CD4-positive, alpha-beta memory T cell (primary cell): ENCODE measurements around the gene PRDM2. TPM values are rescaled to one million over a fixed set of nuclear protein-coding genes. Genes with fewer than 3 reads are reported as not detected.

ENCODE experiments used
- CTCF ChIA-PET: fragments of 350-600 bp; sonication (Branson Sonifier 250); formaldehyde crosslinking; loops from one replicate; lab custom pipeline; 2021; ENCODE audit warnings: inconsistent platforms; ENCODE audit not compliant: partially characterized antibody; lab: Charles Lee
- POLR2A ChIA-PET: fragments of 350-600 bp; sonication (Branson Sonifier 250); formaldehyde crosslinking; loops from one replicate; lab custom pipeline; 2021; ENCODE audit not compliant: partially characterized antibody; lab: Charles Lee
- DNase-seq, 5 donors: peaks; one replicate each; pipeline versions ENCODE4 v3.0.0 to v3.0.0-alpha.2; 2020 to 2022; ENCODE audit warnings: mixed read lengths in 1 of 5
- H3K27ac ChIP-seq: one replicate; pipeline ENCODE4 v1.7.0; 2013; ENCODE audit warnings: low read depth, low read length
- H3K27me3 ChIP-seq: 2 replicates; pipeline ENCODE4 v1.7.0; 2013; ENCODE audit warnings: mild to moderate bottlenecking, low read length, moderate library complexity; ENCODE audit not compliant: insufficient read depth
- H3K36me3 ChIP-seq: 2 replicates; pipeline ENCODE4 v1.7.0; 2013; ENCODE audit warnings: mild to moderate bottlenecking, low read length, moderate library complexity; ENCODE audit not compliant: insufficient read depth
- H3K4me1 ChIP-seq: 2 replicates; pipeline ENCODE4 v1.7.0; 2013; ENCODE audit warnings: mild to moderate bottlenecking, low read length, moderate library complexity; ENCODE audit not compliant: insufficient read depth
- H3K4me3 ChIP-seq, 2 donors: one replicate each; pipeline ENCODE4 v1.7.0; 2013; ENCODE audit warnings: low read length in 2 of 2, mild to moderate bottlenecking in 1 of 2
- H3K9me3 ChIP-seq, 2 donors: one replicate each; pipeline ENCODE4 v1.7.0; 2013; ENCODE audit warnings: low read length in 2 of 2, control low read depth in 1 of 2; ENCODE audit not compliant: control insufficient read depth in 1 of 2
- H3K27ac Mint-ChIP-seq, 7 donors: one replicate each; pipeline ENCODE4 v1.8.0; 2020 to 2021; ENCODE audit warnings: mixed read lengths in 7 of 7, mild to moderate bottlenecking in 6 of 7, inconsistent platforms in 3 of 7, moderate library complexity in 3 of 7
- H3K27me3 Mint-ChIP-seq, 2 donors: one replicate each; pipeline ENCODE4 v1.8.0; 2020 to 2021; ENCODE audit warnings: mixed read lengths in 2 of 2
- H3K36me3 Mint-ChIP-seq, 2 donors: one replicate each; pipeline ENCODE4 v1.8.0; 2020 to 2021; ENCODE audit warnings: mixed read lengths in 2 of 2, inconsistent platforms in 1 of 2, mild to moderate bottlenecking in 1 of 2
- H3K4me1 Mint-ChIP-seq, 4 donors: one replicate each; pipeline ENCODE4 v1.8.0; 2020 to 2021; ENCODE audit warnings: mixed read lengths in 4 of 4, mild to moderate bottlenecking in 1 of 4
- H3K4me3 Mint-ChIP-seq, 8 donors: one replicate each; pipeline ENCODE4 v1.8.0; 2020 to 2021; ENCODE audit warnings: mixed read lengths in 8 of 8, mild to moderate bottlenecking in 7 of 8, moderate library complexity in 6 of 8, inconsistent platforms in 3 of 8
- H3K9me3 Mint-ChIP-seq, 8 donors: one replicate each; pipeline ENCODE4 v1.8.0; 2020 to 2021; ENCODE audit warnings: mixed read lengths in 8 of 8, mild to moderate bottlenecking in 5 of 8, inconsistent platforms in 3 of 8, moderate library complexity in 1 of 8
- intact Hi-C: fragments of 100-400 bp; cut with micrococcal nuclease; formaldehyde crosslinking; loops from one replicate; pipeline ENCODE4 v1.15.1; 2023
- polyA plus RNA-seq, 2 donors: library from polyadenylated mRNA; unstranded; fragments of 300-500 nt; fragmentation: Illumina TruSeq; gene quantifications; one replicate each; pipeline ENCODE4 v1.2.3, GENCODE V29; 2021
- total RNA-seq, 2 experiments: library from RNA; stranded (reverse); gene quantifications; one replicate each; pipeline ENCODE4 v1.2.3, GENCODE V29; 2021

PRDM2 gene
- 100 to 1,000 TPM; 113 to 118 TPM for total RNA-seq
- polyA plus RNA-seq = 10 to 100 TPM in 1 of 2 donors, 1 to 10 TPM in 1; 6.7 to 23.5 TPM

- peaks cover 37 to 60% (median 43%) of the 10 kb centered on the region in 4 donors for H3K4me1 Mint-ChIP-seq
- DNase-seq = peak; percentile 55 to 78 (median 74)
- H3K9me3 Mint-ChIP-seq = peaks cover 0 to 4% (median 0%) of the 10 kb centered on the region in 8 donors
- H3K4me3 Mint-ChIP-seq = peak within 1 kb of the TSS; percentile 95 to 99 (median 98)
- Histone ChIP-seq H3K27ac (peak within 1 kb of the TSS; percentile 92), H3K27me3 (no peaks in the 10 kb centered on the region), H3K9me3 (no peaks in the 10 kb centered on the region), H3K36me3 (no peaks in the 10 kb centered on the region), H3K4me1 (peaks cover 44% of the 10 kb centered on the region), H3K4me3 (peak within 1 kb of the TSS; percentile 87 to 90)
- ChIA-PET POLR2A (interaction anchor here (0.8 to 6.9 kb wide), 9 partner anchors 11 to 49 kb away, joined by 3 to 61 read pairs (median 6); no protein-coding TSS in a partner anchor), CTCF (interaction anchor here (0.7 to 1.9 kb wide), 4 partner anchors 26 to 33 kb away, joined by 3 to 7 read pairs (median 4); no protein-coding TSS in a partner anchor)
- H3K27ac Mint-ChIP-seq = peak within 1 kb of the TSS; percentile 98 to 100 (median 100)
- H3K36me3 Mint-ChIP-seq = peaks cover 0 to 21% of the 10 kb centered on the region in 2 donors
- intact Hi-C loops = loop anchor here (1.0 kb wide), 1 partner anchor 31 kb away; no protein-coding TSS in a partner anchor
- peaks cover 0 to 4% of the 10 kb centered on the region in 2 donors for H3K27me3 Mint-ChIP-seq
These were observed at the start of gene PRDM2 for GRCh38 chr1:13699936-13700520. Gene PRDM2 (plus strand): TSS chr1:13700188. CDS start chr1:13715606, 15,418 bp downstream.

- Mint-ChIP-seq H3K27me3 (peaks cover 7 to 11% of the 10 kb centered on the region in 2 donors), H3K27ac (no peak overlapping the region), H3K4me1 (no peaks in the 10 kb centered on the region), H3K4me3 (no peak overlapping the region), H3K9me3 (peaks cover 0 to 7% (median 1%) of the 10 kb centered on the region in 8 donors), H3K36me3 (no peaks in the 10 kb centered on the region)
- Histone ChIP-seq H3K4me1 (no peaks in the 10 kb centered on the region), H3K27ac (no peak overlapping the region), H3K27me3 (no peaks in the 10 kb centered on the region), H3K9me3 (no peaks in the 10 kb centered on the region), H3K4me3 (no peak overlapping the region), H3K36me3 (no peaks in the 10 kb centered on the region)
- intact Hi-C loops = no loop called here
- ChIA-PET POLR2A (no interaction called here), CTCF (no interaction called here)
- DNase-seq = no peak
These were observed 48.7 kb upstream of the PRDM2 start for GRCh38 chr1:13651279-13651678.

GRCh38 chr1:13652238-13652637 lies 47.8 kb upstream of the PRDM2 start:
- Histone ChIP-seq H3K27me3 (no peaks in the 10 kb centered on the region), H3K27ac (no peak overlapping the region), H3K36me3 (no peaks in the 10 kb centered on the region), H3K4me3 (no peak overlapping the region), H3K9me3 (no peaks in the 10 kb centered on the region), H3K4me1 (no peaks in the 10 kb centered on the region)
- Mint-ChIP-seq H3K4me1 (no peaks in the 10 kb centered on the region), H3K9me3 (peaks cover 0 to 7% (median 1%) of the 10 kb centered on the region in 8 donors), H3K36me3 (no peaks in the 10 kb centered on the region), H3K4me3 (no peak overlapping the region), H3K27me3 (peaks cover 8 to 13% of the 10 kb centered on the region in 2 donors), H3K27ac (no peak overlapping the region)
- no peak for DNase-seq
- ChIA-PET POLR2A (no interaction called here), CTCF (no interaction called here)
- intact Hi-C loops = no loop called here

- H3K36me3 Mint-ChIP-seq = peaks cover 0 to 4% of the 10 kb centered on the region in 2 donors
- no peaks in the 10 kb centered on the region for H3K9me3 ChIP-seq
- H3K9me3 Mint-ChIP-seq = peaks cover 0 to 6% (median 3%) of the 10 kb centered on the region in 8 donors
- no peaks in the 10 kb centered on the region for H3K4me1 ChIP-seq
- H3K27me3 Mint-ChIP-seq = peaks cover 2 to 5% of the 10 kb centered on the region in 2 donors
- no peaks in the 10 kb centered on the region for H3K36me3 ChIP-seq
- H3K27me3 ChIP-seq = no peaks in the 10 kb centered on the region
- no peak overlapping the region for H3K27ac ChIP-seq
- H3K4me1 Mint-ChIP-seq = peaks cover 2 to 8% (median 4%) of the 10 kb centered on the region in 4 donors
- no peak overlapping the region for H3K4me3 Mint-ChIP-seq
- no peak overlapping the region for H3K27ac Mint-ChIP-seq
- intact Hi-C loops = no loop called here
- DNase-seq = no peak
- ChIA-PET CTCF (no interaction called here), POLR2A (no interaction called here)
- no peak overlapping the region for H3K4me3 ChIP-seq
These were observed 38.4 kb upstream of the PRDM2 start for GRCh38 chr1:13661539-13661938.

GRCh38 chr1:13662493-13662892 lies 37.5 kb upstream of the PRDM2 start:
- intact Hi-C loops = no loop called here
- CTCF ChIA-PET = interaction anchor here (0.8 to 1.6 kb wide), 5 partner anchors 16 to 297 kb away, joined by 3 to 6 read pairs (median 3); no protein-coding TSS in a partner anchor

GRCh38 chr1:13663969-13664368 lies 36.0 kb upstream of the PRDM2 start:
- Mint-ChIP-seq H3K27me3 (peaks cover 2 to 5% of the 10 kb centered on the region in 2 donors), H3K4me3 (no peak overlapping the region), H3K4me1 (peaks cover 2 to 8% (median 4%) of the 10 kb centered on the region in 4 donors), H3K36me3 (peaks cover 0 to 4% of the 10 kb centered on the region in 2 donors), H3K27ac (no peak overlapping the region), H3K9me3 (peaks cover 0 to 6% (median 3%) of the 10 kb centered on the region in 8 donors)
- no peak overlapping the region for H3K27ac ChIP-seq
- no peak for DNase-seq
- H3K27me3 ChIP-seq = no peaks in the 10 kb centered on the region
- no peak overlapping the region for H3K4me3 ChIP-seq
- CTCF ChIA-PET = interaction anchor here (0.9 to 5.0 kb wide), 7 partner anchors 61 to 301 kb away, joined by 3 to 39 read pairs (median 6); no protein-coding TSS in a partner anchor
- H3K36me3 ChIP-seq = no peaks in the 10 kb centered on the region
- intact Hi-C loops = no loop called here
- POLR2A ChIA-PET = no interaction called here
- no peaks in the 10 kb centered on the region for H3K4me1 ChIP-seq
- H3K9me3 ChIP-seq = no peaks in the 10 kb centered on the region

More at GRCh38 chr1:13662493-13662892, 37.5 kb upstream of the PRDM2 start:
- Mint-ChIP-seq H3K27me3 (peaks cover 2 to 5% of the 10 kb centered on the region in 2 donors), H3K4me3 (no peak overlapping the region), H3K27ac (no peak overlapping the region), H3K36me3 (peaks cover 0 to 4% of the 10 kb centered on the region in 2 donors), H3K4me1 (peaks cover 2 to 8% (median 4%) of the 10 kb centered on the region in 4 donors), H3K9me3 (peaks cover 0 to 6% (median 3%) of the 10 kb centered on the region in 8 donors)
- POLR2A ChIA-PET = no interaction called here
- no peaks in the 10 kb centered on the region for H3K9me3 ChIP-seq
- no peak for DNase-seq
- H3K4me3 ChIP-seq = no peak overlapping the region
- H3K27ac ChIP-seq = no peak overlapping the region
- H3K4me1 ChIP-seq = no peaks in the 10 kb centered on the region
- no peaks in the 10 kb centered on the region for H3K27me3 ChIP-seq
- H3K36me3 ChIP-seq = no peaks in the 10 kb centered on the region

- Histone ChIP-seq H3K27ac (no peak overlapping the region), H3K4me3 (no peak overlapping the region), H3K4me1 (no peaks in the 10 kb centered on the region), H3K27me3 (no peaks in the 10 kb centered on the region), H3K36me3 (no peaks in the 10 kb centered on the region), H3K9me3 (no peaks in the 10 kb centered on the region)
- no peak overlapping the region for H3K4me3 Mint-ChIP-seq
- POLR2A ChIA-PET = no interaction called here
- peaks cover 2 to 8% (median 4%) of the 10 kb centered on the region in 4 donors for H3K4me1 Mint-ChIP-seq
- DNase-seq = no peak
- CTCF ChIA-PET = interaction anchor here (0.9 to 5.0 kb wide), 8 partner anchors 61 to 301 kb away, joined by 3 to 39 read pairs (median 6); no protein-coding TSS in a partner anchor
- peaks cover 0 to 2% of the 10 kb centered on the region in 2 donors for H3K27me3 Mint-ChIP-seq
- peaks cover 0 to under 1% of the 10 kb centered on the region in 2 donors for H3K36me3 Mint-ChIP-seq
- peaks cover 0 to 3% (median under 1%) of the 10 kb centered on the region in 8 donors for H3K9me3 Mint-ChIP-seq
- intact Hi-C loops = no loop called here
- H3K27ac Mint-ChIP-seq = no peak overlapping the region
These were observed 35.5 kb upstream of the PRDM2 start for GRCh38 chr1:13664451-13664850.
